ENCODE data around the gene VILL. TPM values are rescaled to one million over a fixed set of nuclear protein-coding genes. Genes with fewer than 3 reads are reported as not detected.

VILL gene
- total RNA-seq: 10 to 100 TPM; 13.2 to 13.6 TPM

DNA sequence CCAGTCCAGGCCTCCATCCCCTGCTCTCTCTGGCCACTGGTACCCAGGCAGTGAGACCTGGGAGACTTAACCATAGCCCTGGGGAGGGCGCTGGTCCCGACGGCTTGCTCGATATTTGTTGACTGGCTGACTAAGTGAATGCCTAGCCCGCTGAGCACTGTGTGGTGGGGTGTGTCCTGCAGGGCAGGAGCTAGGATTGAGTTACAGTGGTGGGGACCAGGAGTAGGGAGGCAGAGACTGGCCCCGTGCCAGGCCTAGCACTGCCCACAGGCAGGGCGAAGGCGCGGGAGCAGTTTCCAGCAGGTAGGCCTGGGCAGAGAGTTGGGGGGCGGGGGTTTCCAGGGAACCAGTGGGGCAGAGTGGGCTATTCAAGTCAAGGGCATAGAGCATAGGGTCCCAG is at the start of gene VILL:
VILL (plus strand) TSS at position 260 of the 400 bp plus-strand sequence. CDS start 2,887 bp downstream, outside the sequence.
- CTCF ChIA-PET: no interaction called here
- POLR2A ChIA-PET: no interaction called here

DNA sequence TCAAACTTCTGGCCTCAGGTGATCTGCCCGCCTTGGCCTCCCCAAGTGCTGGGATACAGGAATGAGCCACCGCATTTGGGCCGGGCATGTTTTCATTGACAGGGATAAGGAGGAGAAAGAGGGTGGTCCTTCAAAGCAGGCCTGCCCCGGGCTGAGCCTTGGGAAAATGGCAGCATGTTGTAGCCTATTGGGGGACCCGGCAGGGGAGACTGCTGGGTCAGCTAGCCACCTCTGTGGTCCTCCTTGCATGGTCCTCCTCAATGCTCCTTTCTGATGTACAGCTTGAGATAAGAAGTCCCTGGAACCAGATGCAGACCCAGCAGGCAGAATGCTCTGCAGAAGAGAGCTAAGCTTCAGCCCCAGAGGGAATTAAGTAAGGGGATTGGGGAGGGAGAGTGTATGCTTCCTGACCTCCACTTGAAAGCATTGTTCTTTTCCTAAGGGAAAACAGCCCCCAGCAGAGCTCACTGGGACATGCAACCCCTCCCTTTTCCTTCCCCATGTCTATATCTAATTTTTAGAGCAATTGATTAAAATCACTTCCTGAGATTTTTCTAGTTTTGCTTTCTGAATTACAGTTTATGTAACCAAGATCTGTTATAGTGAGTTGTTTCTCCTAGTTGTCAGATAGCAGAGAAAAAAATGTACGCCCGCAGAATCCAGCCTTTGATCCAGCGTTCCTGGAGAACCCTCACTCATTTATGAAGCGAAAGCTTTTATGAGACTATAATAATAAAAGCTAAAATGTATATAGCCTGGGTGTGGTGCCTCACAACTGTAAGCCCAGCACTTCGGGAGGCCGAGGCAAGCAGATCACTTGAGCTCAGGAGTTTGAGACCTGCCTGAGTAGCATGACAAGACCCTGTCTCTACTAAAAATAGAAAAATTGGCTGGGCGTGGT is 48.7 kb upstream of the VILL start:
- CTCF ChIA-PET: interaction anchor here (0.7 kb wide), 1 partner anchor 1817 kb away, joined by 3 read pairs; no protein-coding TSS in a partner anchor
- POLR2A ChIA-PET: no interaction called here

DNA sequence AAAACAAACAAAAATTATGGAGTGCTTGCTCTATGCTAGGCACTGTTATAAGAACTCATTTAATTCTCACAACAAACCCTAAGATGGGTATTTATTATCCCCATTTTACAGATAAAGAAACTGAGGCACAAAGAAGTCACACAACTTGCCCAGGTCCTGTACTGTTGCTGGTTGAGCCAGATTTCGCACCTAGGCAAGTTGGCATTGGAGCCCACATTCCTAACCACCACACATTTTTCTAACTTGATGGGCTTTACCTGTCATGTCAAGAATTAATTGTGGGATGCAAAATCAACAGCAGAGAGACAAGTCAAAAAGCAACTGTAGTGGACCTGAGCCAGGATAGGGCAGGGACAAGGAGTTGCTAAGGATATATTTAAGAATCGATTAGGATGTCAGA is 47.9 kb upstream of the VILL start:
- ChIA-PET CTCF (no interaction called here), POLR2A (no interaction called here)

DNA sequence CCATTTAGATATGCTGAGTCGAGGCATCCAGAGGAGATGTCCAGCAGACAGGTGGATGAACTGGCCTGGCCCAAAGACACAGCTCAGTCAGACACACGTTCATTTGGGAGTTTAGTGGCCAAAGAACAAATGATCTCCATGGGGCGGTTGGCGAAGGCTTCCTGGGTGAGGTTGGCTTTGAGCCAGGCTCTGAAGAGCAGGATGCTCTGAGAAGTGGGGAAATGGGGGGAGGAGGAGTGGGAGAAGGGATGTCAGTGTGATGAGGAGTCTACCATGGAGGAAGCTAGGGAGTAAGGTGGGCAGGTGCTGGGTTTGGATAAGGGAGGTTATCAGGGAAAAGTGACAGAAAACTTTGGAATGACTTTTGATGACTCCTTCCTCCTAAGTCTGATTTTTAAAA is 47.5 kb upstream of the VILL start:
- CTCF ChIA-PET: no interaction called here
- POLR2A ChIA-PET: no interaction called here

DNA sequence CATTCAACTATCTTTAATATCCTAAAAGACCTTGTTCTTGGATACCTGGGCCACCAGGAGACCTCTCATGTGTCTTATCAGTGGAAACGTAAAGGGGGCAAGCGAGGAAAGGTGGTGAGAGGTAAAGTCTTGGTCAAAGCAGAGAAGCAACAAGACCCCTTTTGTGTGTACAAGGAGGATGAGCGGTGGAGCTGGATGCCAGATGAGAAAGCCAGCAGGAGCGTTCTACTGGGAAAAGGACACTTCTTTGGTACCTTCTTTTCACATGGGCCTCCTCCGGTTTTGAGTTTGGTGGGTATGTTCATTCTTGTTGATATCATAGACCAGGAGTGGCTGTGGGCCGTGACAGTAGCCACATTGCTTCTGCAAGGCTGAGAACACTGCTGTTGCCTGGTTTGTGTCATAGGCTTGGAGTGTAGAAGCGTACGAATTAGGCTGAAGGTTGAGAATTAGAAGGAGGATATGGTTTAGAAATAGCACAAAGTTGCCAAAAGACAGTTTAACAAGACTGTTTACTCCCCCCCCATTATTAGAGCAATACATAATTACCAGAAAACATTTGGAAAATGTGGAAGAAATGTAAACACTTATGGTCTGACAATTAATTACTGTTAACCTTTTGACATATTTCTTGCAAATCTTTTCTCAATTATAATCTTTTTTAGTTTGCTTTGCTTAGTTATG is 46.8 kb upstream of the VILL start:
- ChIA-PET POLR2A (no interaction called here), CTCF (no interaction called here)

DNA sequence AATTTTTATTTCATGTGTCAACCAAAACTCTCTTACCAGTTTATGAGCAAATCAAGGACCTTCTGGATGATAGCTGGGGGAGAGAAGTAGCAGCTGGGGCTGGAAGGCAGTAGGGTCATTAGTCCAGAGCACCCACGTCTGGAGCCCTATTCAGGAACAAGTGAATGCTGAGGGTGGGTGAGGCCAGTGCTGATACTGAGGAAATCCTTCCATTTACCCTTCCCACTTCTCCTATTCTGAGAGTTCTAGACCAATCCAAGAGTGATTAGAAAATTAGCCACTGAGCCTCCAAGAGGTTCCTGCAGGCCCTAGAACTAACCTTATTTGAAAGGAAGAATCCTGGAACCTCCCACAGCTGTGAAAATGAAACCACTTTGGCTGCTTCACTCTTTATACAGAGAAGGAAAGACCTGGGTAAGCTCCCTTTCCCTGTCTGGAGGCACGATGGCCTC is 46.2 kb upstream of the VILL start:
- ChIA-PET POLR2A (no interaction called here), CTCF (no interaction called here)

DNA sequence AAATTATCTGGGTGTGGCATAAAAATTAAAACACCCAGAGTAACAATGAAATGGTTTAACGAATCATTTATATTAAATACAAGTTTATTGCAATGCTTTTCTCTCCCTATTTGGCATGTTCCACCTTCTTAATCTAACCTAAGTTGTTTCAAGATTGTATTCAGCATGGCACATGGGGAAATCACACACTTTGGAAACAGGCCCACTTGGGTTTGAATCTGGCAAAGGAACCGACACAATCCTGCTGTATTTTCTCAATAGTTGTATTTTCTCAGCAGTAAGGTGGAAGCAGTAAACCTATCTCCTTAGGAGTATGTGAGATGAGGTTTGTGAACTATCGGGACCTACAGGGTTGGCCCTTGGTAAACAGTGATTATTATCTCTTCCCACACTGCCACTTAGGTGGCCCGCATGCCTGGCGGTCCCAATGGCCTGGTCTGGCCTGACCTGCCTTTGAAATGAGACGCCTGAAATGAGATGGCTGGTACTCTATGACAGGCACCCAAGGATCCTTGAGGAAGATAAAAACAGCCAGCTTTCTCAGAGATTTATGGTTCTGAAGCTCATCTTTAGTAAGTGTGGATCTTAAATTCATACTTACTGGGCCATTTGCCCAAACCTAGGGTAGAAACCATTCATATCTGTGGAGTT is 45.3 kb upstream of the VILL start:
- CTCF ChIA-PET: no interaction called here
- POLR2A ChIA-PET: no interaction called here

DNA sequence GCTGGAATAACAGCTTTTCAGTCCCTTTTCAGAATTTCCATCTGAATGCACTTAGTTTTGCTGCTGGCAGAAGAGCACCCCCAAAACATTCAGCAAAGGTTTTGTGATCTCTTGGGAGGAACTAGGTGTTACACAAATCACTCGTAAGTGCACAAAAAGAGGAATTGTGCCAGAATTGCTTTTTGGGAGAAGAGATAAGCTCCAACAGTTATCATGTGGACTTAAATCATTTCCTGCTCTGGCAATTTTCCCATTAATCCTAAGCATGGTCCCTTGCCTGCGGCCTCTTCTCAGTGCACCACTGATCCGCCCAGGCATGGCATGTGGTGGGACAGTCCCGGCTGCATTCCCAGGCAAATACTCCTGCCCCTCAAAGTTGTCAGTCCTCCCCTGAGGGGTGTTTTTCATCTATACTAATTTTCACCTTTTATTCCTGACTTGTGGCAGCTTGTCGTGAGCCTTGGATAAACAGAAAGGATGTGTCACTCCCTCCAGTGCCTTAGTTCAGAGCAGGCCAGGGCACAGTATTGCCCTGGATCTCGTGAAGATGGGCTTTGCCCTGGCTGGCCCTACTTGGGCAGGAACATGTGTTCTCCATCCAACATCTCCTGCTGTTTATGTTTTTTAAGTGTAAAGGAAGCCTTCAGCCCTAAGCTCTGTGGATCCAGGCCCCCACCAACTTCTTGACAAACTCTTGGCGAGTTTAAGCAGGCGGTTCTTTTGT is 44.6 kb upstream of the VILL start:
- ChIA-PET POLR2A (no interaction called here), CTCF (interaction anchor here (1.5 kb wide), 1 partner anchor 90 kb away, joined by 3 read pairs; no protein-coding TSS in a partner anchor)

DNA sequence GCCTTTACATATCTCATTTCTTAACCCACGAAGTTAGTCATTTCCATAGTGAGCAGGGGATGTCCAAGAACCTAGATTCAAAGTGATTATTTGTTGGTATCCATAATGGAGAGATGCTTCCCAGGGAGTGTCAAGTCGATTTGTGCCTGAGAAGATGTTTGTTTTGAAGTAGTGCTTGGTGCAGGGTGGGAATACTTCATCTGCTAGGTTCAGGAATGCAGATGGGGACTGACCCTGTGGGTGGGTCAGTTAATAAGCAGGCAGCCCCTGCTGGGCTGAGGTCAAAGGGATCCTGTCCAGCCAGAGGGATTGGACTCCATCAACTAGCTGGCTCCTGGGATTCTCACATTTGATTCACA is 44.1 kb upstream of the VILL start:
- ChIA-PET POLR2A (no interaction called here), CTCF (interaction anchor here (1.5 kb wide), 1 partner anchor 91 kb away, joined by 3 read pairs; no protein-coding TSS in a partner anchor)

DNA sequence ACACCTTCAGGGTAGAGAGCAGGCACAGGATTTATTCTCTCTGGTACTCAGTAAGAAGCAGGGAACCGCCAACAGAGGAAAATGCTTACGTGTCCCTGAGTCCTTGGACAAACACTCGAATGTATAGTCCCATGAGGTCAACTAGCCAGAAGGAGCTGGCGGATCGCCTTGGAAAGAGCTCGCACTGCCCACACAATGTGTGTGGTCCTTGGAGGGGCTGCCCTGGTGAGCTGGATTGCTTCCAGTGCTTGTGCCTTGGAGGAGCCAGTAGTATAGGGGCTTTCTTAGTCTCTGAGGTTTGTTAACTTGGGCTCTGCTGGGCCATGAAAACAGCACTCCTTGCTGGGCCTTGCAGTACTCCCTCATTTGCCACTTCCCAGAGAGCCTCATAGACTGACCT is 40.7 kb upstream of the VILL start:
- POLR2A ChIA-PET: no interaction called here

DNA sequence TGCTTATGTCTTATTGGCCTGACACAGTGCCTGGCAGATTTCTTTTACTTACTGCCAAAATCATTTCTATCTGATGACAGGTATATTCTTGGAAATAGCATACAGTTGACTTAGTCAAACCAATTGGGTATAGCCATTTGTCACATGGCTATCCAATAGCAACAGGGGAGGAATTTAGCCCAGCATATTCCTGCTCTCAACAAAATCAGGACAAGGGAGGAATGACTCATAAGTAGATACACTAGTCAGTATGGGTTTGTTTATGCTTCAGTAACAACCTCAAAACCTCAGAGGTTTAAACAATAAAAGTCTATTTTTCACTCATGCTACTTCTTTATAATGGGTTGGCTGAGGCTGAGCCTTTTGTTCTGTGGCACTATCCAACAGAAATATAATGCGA is 38.0 kb upstream of the VILL start:
- ChIA-PET CTCF (no interaction called here), POLR2A (no interaction called here)

More for the DNA sequence above, 40.7 kb upstream of the VILL start:
- CTCF ChIA-PET: no interaction called here

DNA sequence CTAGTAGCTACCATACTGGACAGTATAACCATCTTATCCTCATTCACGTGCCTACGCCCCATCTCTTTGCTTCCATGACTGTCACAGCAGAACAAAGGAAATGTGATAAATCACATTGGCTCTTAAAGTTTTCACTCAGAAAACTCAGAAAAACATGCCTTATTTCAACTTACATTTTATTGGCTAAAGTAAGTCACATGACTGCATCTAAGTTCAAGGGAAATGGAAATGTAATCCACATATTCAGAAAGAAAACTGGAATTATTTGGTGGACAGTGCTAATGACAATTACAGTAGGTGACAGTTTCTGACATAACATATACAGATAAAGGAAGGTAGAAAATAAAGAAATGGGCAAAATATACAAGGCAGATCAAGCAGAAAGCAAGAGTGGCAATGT is 37.4 kb upstream of the VILL start:
- CTCF ChIA-PET: no interaction called here
- POLR2A ChIA-PET: no interaction called here

DNA sequence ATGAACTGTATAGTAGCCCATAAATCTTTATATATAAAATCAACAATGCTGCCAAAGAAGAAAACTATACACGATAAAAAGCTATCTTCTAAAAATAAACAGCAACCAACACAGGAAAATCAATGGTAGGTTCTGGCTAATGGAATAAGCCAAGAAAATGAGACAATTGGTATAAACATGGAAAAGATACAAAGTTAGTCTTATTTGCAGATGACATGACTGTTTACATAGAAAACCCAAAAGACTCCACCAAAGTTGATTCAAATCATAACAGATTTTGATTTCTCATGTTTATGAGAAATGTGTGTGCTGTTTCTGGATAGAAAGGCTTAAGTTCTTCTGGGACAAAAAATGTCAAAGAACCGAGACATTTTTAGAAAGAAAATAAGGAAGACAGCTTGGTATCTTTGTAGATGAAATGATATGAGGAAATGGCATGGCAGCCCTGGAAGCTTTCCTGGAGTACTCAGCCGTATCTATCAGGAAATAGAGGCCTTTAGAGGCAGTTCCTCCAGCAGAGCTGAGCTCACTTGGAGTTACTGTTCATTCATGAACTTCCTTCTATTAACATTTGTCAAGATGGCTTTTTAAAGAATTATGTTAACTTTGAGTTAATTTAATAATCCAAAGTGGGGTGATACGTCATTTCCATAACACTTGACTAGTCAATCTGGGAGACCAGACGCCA is 36.7 kb upstream of the VILL start:
- ChIA-PET CTCF (no interaction called here), POLR2A (no interaction called here)

DNA sequence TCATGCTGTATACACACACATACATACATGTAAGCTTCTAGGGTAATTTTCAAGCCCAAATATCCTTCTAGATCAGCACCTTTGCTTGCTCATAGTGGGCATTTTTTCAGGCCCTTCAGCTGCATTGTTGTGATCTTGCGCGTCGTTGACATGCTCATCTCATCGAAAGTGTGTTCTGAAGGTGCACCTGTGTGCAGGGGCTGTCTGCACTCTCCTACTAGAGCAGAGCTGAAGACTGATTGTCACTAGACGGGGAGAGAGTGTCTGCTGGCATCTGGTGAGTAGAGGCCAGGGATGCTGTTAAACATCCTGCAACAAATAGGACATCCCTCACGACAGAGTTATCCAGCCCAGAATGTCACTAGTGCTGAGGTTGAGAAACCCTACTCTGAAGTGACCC is 35.7 kb upstream of the VILL start:
- POLR2A ChIA-PET: no interaction called here
- CTCF ChIA-PET: no interaction called here

DNA sequence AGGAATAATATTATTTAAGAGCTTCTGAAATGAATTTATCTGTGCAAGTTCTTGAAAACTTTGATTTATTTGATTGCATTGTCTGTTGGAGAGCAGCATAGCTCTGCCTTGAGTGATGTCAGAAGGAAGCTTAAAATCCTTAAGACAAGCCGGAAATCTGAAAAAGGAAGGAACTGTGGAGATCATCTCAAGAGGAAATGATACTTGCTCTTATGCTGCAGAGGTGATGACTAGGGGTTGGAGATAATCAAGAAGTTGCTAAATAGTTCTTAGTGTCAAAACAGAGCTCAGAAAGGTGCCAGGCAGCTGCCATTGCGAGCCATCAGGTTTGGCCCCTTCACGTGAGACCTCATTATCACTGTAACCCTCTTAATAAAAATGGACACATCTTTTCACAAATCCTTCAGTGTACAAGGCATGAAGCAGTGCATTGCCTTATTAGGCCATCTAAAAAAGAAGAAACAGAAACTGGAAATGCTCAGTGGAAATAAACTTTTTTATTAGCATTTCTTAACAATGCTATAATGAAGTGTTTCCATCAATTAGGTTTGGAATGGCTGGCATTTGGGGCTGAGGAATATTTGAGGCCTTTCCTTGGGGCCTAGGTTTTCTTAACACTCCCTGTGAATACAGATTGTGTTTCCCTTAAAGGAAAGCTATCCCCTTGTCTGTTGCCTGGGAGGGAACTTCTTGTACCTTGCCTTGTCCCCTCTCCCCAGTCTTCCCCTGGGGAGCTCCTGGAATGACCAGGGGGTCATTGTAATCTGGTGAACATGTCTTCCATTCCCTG is 34.5 kb upstream of the VILL start:
- CTCF ChIA-PET: interaction anchor here (0.5 to 1.4 kb wide), 4 partner anchors 11 to 200 kb away, joined by 3 to 5 read pairs (median 3); no protein-coding TSS in a partner anchor
- POLR2A ChIA-PET: no interaction called here

DNA sequence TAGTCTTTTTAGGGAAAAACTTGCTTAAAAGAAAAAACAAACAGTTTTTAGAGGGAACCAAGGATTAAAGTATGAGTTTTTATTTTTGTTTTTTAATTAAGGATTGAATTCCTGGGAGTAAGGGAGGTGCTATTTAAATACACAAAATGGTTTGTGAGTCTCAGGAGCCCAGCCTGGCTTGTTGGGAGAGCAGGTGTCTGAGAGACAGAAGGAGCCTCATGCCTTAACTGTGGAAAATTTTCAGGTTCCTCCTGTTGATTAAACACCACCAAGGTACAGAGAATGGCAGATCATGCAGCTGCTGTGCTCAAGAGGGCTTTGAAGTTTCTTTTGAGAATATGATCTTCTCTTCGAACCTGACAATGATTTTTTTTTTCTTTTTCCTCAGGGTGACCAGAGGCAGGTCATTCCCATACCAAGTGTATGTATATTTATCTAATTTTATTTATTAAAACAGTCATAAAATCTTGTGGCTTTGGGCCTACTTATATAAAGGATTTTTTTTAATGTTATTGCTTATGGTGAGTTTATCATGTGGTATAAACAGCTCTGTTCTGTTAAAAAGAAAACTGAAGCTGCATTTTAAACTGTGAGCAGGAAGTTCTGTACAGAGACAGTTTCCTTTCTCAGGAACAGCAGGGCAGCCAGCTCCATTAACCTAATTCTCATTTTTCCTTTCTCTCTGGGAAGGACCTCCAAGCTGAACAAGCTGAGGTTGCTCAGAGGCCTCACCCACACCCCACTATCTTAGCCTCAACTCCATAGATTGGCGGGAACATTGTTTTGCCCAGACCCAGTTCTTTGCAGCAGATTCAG is 33.7 kb upstream of the VILL start:
- ChIA-PET POLR2A (no interaction called here), CTCF (interaction anchor here (1.0 to 1.4 kb wide), 3 partner anchors 11 to 101 kb away, joined by 3 to 5 read pairs (median 3); no protein-coding TSS in a partner anchor)

DNA sequence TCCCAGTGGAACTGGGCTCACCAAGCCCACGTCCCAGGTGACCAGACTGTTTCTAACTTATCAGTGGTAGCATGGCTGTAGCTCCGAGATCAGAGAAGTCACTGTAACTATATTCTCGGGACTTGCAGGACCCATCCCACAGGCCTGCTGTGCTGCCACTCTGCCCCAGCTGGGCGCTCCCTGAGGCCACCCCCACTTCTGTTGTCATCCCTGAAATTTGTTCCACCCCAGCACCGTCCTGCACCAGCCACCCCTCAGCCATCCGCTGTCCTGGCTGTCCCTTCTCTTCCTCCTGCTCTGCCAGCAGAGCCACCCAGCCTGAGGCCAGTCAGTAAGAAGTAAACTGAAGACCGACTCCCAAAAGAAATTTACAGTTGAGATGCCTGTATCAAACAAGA is 33.0 kb upstream of the VILL start:
- POLR2A ChIA-PET: no interaction called here
- CTCF ChIA-PET: interaction anchor here (1.4 kb wide), 1 partner anchor 102 kb away, joined by 5 read pairs; no protein-coding TSS in a partner anchor

Data from activated CD8-positive, alpha-beta memory T cell treated with anti-CD3 and anti-CD28 coated beads for 36 hours (primary cell).